ENCODE results near the gene RNASEL.

RNASEL gene

DNA sequence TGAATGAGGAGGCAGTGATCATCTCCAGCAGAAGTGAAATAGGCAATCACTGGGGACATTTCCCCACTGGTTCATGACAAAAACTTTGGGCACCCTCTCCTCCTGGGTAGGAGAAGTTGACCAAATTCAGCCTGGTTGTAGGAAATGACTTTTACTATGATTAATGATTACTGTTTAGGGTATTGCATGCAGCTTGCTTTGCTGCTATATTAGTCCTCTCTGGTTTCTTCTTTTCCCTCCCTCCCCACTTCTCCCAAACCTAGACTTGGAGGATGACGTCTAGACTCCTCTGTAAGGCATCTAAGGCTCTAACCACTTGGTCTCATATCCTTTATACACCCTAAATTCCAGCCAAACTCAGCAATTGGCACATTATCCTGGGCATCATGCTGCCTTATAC lies 18.5 kb upstream of the RNASEL start:
- H3K27me3 ChIP-seq (ENCODE audit: low read depth, low read length) = no peaks in the 10 kb centered on the region
- no peak overlapping the region for H3K4me3 ChIP-seq (ENCODE audit: low read depth in 1 of 2, low read length in 2 of 2)
- peaks cover 0 to 10% of the 10 kb centered on the region in 2 donors for H3K4me1 ChIP-seq (ENCODE audit: control insufficient read depth in 1 of 2, insufficient read depth in 2 of 2, low read length in 2 of 2)
- no peaks in the 10 kb centered on the region for H3K9me3 ChIP-seq (ENCODE audit: control insufficient read depth in 1 of 2, low read length in 2 of 2)
- H3K27ac ChIP-seq (ENCODE audit: low read length) = no peak overlapping the region
- H3K36me3 ChIP-seq (ENCODE audit: control insufficient read depth in 1 of 2, insufficient read depth in 2 of 2, low read length in 2 of 2) = no peaks in the 10 kb centered on the region

DNA sequence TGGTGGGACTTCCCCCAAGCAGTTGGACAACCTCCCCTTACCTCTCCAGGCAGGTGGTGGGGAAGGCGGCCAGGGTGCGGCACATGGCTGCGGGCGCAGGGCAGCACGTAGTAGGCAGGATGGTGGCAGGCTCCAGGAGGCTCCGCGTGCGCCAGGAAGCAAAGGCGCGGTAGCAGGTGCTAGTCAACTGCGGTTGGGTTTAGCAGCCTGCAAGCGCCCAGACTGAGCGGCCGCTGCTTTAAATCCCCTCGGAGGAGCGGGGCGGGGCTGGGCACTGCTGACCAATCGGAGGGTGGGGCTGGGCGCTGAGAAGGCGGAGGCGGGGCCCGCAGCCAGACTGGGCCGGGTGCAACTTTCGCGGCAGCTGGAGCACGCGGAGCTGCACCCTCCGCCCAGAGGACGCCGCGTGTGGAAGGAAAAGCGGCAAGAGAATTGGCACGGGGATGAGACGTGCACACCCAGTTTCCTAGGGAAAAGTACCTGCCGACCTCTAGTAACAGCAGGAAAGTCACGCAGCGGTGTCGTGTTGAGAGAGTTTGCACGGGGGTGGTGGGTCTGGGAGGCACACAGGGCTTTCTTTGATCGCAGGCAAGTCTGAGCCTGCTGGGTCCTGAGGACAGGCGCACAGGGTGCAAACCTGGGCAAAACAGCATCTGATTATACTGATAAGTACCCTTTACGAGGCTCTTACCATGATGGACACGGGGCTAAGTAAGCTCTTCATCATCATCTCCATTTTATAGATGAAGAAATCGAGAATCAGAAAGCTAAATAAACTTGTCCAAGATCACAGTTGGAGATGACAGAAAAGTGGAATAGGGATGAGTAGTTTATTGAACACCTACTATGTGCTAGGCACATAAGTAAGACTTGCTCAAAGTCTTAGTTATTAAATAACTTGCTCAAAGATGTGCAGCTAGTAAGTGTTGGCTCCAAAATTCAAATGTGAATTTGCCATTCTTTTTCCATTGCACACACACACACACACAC lies 15.4 kb upstream of the RNASEL start, which contains the start of gene RGS16:
Gene RGS16 (minus strand): TSS at position 215 of the 990 bp plus-strand sequence. CDS start 130 bp downstream, at position 85.
- Histone ChIP-seq H3K9me3 (ENCODE audit: control insufficient read depth in 1 of 2, low read length in 2 of 2) (no peaks in the 10 kb centered on the region), H3K27me3 (ENCODE audit: low read depth, low read length) (no peaks in the 10 kb centered on the region), H3K36me3 (ENCODE audit: control insufficient read depth in 1 of 2, insufficient read depth in 2 of 2, low read length in 2 of 2) (peaks cover 4 to 8% of the 10 kb centered on the region in 2 donors), H3K4me1 (ENCODE audit: control insufficient read depth in 1 of 2, insufficient read depth in 2 of 2, low read length in 2 of 2) (peaks cover 0 to 20% of the 10 kb centered on the region in 2 donors), H3K4me3 (ENCODE audit: low read depth in 1 of 2, low read length in 2 of 2) (peak within 1 kb of the TSS; percentile 56 to 78), H3K27ac (ENCODE audit: low read length) (peak within 1 kb of the TSS; percentile 2)

DNA sequence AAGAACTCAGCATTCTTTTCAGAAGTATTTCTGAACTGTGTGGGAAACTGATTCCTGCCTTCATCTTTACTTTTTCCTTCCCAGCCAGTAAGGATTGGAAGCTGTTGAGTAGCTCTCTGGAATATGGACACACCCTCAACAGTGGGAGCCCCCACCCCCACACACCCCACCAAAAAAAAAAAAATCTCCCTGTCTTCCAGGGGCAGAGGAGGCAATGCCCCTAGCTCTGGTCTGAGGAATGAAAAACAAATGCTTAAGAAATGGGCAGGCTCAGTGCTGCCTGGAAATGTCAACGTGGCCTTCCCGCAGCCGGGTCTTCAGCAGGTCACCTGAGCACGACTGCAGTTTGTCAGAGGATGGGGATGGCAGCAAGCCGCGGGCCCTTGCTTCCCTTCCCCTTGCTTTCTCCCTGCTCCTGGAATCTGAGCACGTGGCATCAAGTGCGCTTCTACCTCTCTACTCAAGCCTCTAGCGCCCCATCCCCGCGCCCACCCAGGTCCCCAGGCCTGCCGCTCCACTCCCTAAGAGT lies 14.7 kb upstream of the RNASEL start:
- peaks cover 0 to 22% of the 10 kb centered on the region in 2 donors for H3K4me1 ChIP-seq (ENCODE audit: control insufficient read depth in 1 of 2, insufficient read depth in 2 of 2, low read length in 2 of 2)
- H3K9me3 ChIP-seq (ENCODE audit: control insufficient read depth in 1 of 2, low read length in 2 of 2) = no peaks in the 10 kb centered on the region
- peak overlapping the region; percentile 2 for H3K27ac ChIP-seq (ENCODE audit: low read length)
- peak overlapping the region; percentile 56 to 78 for H3K4me3 ChIP-seq (ENCODE audit: low read depth in 1 of 2, low read length in 2 of 2)
- peaks cover 4 to 8% of the 10 kb centered on the region in 2 donors for H3K36me3 ChIP-seq (ENCODE audit: control insufficient read depth in 1 of 2, insufficient read depth in 2 of 2, low read length in 2 of 2)
- no peaks in the 10 kb centered on the region for H3K27me3 ChIP-seq (ENCODE audit: low read depth, low read length)

DNA sequence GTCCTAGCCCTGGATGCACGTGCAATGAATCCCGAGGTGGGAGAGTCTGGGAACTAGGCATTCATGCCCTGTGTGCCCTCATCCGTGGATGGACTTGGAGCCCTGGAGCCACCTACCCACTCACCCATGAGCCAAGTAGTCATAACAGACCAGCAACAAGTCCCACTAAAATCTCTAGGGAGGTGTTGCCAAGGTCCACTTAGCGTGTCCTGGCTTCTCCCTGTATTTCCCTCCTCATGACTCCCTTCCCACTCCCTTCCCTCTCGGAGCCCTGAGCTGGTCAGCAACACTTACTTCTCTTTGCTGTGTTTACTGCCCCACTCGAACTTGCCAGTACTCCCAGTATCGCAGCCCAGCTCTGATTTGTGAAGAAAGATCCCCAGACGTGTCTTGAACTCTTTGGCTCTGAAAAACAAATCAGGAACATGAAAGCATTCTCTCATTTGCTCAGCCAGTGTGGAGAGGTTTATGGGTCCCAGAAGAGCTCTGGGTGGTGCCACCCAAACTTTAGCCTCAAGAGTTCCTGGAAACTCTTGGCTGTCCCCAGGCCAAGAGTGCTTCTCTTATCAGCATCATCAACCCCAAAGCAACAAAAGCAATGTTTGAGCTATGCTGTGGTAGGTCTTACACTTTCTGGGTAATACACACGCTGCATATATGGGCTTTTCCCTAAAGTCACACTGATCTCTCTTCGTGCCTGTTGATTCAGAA lies 14.0 kb upstream of the RNASEL start:
- H3K9me3 ChIP-seq (ENCODE audit: control insufficient read depth in 1 of 2, low read length in 2 of 2) = no peaks in the 10 kb centered on the region
- H3K36me3 ChIP-seq (ENCODE audit: control insufficient read depth in 1 of 2, insufficient read depth in 2 of 2, low read length in 2 of 2) = peaks cover 4 to 8% of the 10 kb centered on the region in 2 donors
- peak overlapping the region; percentile 53 for H3K27ac ChIP-seq (ENCODE audit: low read length)
- H3K27me3 ChIP-seq (ENCODE audit: low read depth, low read length) = no peaks in the 10 kb centered on the region
- H3K4me1 ChIP-seq (ENCODE audit: control insufficient read depth in 1 of 2, insufficient read depth in 2 of 2, low read length in 2 of 2) = peaks cover 0 to 22% of the 10 kb centered on the region in 2 donors
- H3K4me3 ChIP-seq (ENCODE audit: low read depth in 1 of 2, low read length in 2 of 2) = peak overlapping the region; percentile 56 to 78

DNA sequence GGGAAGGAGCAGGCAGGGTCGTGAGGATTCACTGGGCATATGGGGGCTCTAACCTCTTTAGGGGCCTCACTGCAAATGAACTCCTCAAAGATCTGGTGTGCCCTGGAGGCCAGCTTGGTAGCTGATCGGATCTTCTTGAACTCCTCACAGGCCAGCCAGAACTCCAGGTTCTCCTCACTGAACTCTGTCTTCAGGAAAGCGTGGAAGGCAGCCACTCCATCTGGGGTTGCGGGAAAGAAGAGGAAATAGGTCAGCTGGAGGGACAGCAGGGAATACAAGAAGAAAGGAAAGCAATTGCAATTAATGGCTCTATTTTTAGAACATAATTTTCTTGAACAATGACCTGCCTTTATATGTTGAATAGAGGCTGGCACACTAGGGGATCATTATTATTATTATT lies 12.9 kb upstream of the RNASEL start:
- H3K9me3 ChIP-seq (ENCODE audit: control insufficient read depth in 1 of 2, low read length in 2 of 2) = no peaks in the 10 kb centered on the region
- H3K36me3 ChIP-seq (ENCODE audit: control insufficient read depth in 1 of 2, insufficient read depth in 2 of 2, low read length in 2 of 2) = peaks cover 4 to 8% of the 10 kb centered on the region in 2 donors
- H3K4me1 ChIP-seq (ENCODE audit: control insufficient read depth in 1 of 2, insufficient read depth in 2 of 2, low read length in 2 of 2) = peaks cover 0 to 22% of the 10 kb centered on the region in 2 donors
- H3K27me3 ChIP-seq (ENCODE audit: low read depth, low read length) = no peaks in the 10 kb centered on the region
- H3K4me3 ChIP-seq (ENCODE audit: low read depth in 1 of 2, low read length in 2 of 2) = peak overlapping the region; percentile 56 to 78
- H3K27ac ChIP-seq (ENCODE audit: low read length) = peak overlapping the region; percentile 53

DNA sequence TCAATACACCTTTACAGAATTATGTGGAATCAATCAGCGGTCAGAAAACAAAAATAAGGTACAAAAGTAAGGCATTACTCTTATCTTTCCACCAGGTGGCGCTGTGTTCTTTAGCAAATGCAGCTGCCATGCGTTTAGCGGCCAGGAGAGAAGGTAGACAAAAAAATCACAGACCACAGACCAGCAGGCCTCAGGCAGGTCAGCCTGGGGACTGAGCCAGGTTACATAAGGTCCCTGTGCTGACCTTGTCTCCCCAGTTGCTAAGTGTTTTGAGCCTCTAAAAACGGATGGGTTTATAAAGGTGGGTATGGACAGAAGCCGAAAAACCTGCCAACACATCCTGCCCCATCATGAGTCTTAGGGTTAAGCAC lies 12.3 kb upstream of the RNASEL start:
- peaks cover 4 to 8% of the 10 kb centered on the region in 2 donors for H3K36me3 ChIP-seq (ENCODE audit: control insufficient read depth in 1 of 2, insufficient read depth in 2 of 2, low read length in 2 of 2)
- no peaks in the 10 kb centered on the region for H3K27me3 ChIP-seq (ENCODE audit: low read depth, low read length)
- H3K9me3 ChIP-seq (ENCODE audit: control insufficient read depth in 1 of 2, low read length in 2 of 2) = no peaks in the 10 kb centered on the region
- H3K27ac ChIP-seq (ENCODE audit: low read length) = peak overlapping the region; percentile 53
- H3K4me3 ChIP-seq (ENCODE audit: low read depth in 1 of 2, low read length in 2 of 2) = peak overlapping the region; percentile 56 to 78
- H3K4me1 ChIP-seq (ENCODE audit: control insufficient read depth in 1 of 2, insufficient read depth in 2 of 2, low read length in 2 of 2) = peaks cover 0 to 22% of the 10 kb centered on the region in 2 donors

DNA sequence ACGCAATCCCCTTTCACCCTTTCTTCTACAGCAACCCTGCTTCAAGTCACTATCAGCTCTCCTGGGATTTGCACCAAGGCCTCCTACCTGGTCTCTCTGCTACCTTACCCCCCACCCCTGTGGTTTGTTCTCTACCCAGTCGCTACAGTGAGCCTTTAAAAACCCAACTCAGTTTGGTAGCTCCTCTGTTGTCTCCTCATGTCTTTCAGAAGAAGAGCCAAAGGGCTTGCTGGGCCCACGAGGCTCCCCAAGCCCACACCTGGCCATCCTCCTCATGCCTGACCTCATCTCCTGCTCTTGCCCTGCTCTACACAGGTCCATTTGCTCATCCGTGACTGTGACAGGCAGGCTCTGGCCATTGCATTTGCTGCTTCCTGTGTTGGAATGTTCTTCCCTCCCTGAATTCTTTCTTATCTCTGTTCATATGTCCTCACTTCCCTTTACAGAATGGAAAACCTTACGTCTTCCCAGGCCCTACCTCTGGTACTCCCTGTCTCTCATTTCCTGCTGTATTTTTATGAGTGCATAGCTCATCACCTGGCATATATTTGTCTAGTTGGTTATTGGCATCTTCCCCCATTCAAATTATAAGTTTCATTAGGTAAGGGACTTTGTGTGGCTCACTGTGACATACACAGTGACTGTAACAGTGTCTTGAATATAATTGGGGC lies 11.8 kb upstream of the RNASEL start:
- Histone ChIP-seq H3K9me3 (ENCODE audit: control insufficient read depth in 1 of 2, low read length in 2 of 2) (no peaks in the 10 kb centered on the region), H3K4me3 (ENCODE audit: low read depth in 1 of 2, low read length in 2 of 2) (peak overlapping the region in 1 of 2 donors; percentile 78), H3K27ac (ENCODE audit: low read length) (no peak overlapping the region), H3K4me1 (ENCODE audit: control insufficient read depth in 1 of 2, insufficient read depth in 2 of 2, low read length in 2 of 2) (peaks cover 0 to 22% of the 10 kb centered on the region in 2 donors), H3K36me3 (ENCODE audit: control insufficient read depth in 1 of 2, insufficient read depth in 2 of 2, low read length in 2 of 2) (peaks cover 4 to 8% of the 10 kb centered on the region in 2 donors), H3K27me3 (ENCODE audit: low read depth, low read length) (no peaks in the 10 kb centered on the region)

DNA sequence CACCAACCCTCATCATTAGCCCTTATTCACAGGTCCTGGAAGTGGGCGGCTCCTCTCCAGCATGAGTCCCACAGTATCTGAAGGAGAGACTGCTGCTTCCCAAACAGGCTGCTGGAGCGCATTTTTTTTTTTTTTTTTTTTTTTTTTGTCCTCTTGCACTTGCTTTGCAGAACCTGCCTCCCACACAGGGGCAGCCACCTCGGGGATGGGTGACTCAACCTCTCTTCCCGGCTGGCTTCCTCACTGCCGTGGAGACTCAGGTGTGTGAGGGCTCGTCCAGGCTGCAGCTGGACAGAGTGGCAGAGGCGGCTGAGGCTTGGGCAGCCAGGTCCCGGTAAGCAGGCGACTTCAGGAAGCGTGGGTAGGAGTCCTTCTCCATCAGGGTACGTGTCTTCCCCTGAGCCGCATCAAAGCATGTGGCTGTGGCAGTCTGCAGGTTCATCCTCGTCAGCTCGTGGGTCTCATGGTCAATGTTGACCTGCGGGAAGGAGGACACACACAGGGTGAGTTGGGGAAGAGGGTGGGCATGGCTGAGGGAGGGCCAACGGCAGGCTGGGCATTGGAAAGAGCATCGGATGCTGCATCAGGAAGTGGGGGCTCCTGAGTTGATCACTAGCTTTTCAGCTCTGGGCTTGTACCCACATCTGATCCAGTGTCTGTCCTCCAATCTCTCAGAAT lies 11.1 kb upstream of the RNASEL start:
- Histone ChIP-seq H3K4me3 (ENCODE audit: low read depth in 1 of 2, low read length in 2 of 2) (peak overlapping the region in 1 of 2 donors; percentile 78), H3K27ac (ENCODE audit: low read length) (no peak overlapping the region), H3K4me1 (ENCODE audit: control insufficient read depth in 1 of 2, insufficient read depth in 2 of 2, low read length in 2 of 2) (peaks cover 0 to 22% of the 10 kb centered on the region in 2 donors)

DNA sequence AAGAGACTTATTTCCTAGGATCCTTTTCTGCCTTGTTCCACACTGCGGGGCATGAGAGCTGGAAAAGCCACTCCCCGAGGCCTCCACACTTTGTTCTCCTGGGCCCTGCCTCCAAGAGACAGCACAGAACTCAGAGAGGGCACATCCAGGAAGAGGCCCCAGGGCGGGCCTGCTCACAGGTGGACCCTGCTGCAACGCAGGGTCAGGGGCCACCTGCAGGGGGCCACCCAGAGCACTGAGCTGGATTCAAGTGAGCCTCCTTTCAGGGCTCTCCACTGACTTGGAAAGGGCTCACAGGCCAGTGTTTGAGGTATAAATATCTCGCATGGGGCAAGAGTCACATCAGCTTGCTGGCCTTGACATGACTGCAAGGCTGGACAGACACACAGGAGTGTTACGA lies 10.3 kb upstream of the RNASEL start:
- no peak overlapping the region for H3K27ac ChIP-seq (ENCODE audit: low read length)
- peaks cover 4 to 8% of the 10 kb centered on the region in 2 donors for H3K36me3 ChIP-seq (ENCODE audit: control insufficient read depth in 1 of 2, insufficient read depth in 2 of 2, low read length in 2 of 2)
- H3K4me1 ChIP-seq (ENCODE audit: control insufficient read depth in 1 of 2, insufficient read depth in 2 of 2, low read length in 2 of 2) = peaks cover 0 to 18% of the 10 kb centered on the region in 2 donors
- no peaks in the 10 kb centered on the region for H3K27me3 ChIP-seq (ENCODE audit: low read depth, low read length)
- H3K4me3 ChIP-seq (ENCODE audit: low read depth in 1 of 2, low read length in 2 of 2) = no peak overlapping the region
- H3K9me3 ChIP-seq (ENCODE audit: control insufficient read depth in 1 of 2, low read length in 2 of 2) = no peaks in the 10 kb centered on the region

More for the DNA sequence above, 11.1 kb upstream of the RNASEL start:
- H3K27me3 ChIP-seq (ENCODE audit: low read depth, low read length) = no peaks in the 10 kb centered on the region
- peaks cover 4 to 8% of the 10 kb centered on the region in 2 donors for H3K36me3 ChIP-seq (ENCODE audit: control insufficient read depth in 1 of 2, insufficient read depth in 2 of 2, low read length in 2 of 2)
- H3K9me3 ChIP-seq (ENCODE audit: control insufficient read depth in 1 of 2, low read length in 2 of 2) = no peaks in the 10 kb centered on the region

DNA sequence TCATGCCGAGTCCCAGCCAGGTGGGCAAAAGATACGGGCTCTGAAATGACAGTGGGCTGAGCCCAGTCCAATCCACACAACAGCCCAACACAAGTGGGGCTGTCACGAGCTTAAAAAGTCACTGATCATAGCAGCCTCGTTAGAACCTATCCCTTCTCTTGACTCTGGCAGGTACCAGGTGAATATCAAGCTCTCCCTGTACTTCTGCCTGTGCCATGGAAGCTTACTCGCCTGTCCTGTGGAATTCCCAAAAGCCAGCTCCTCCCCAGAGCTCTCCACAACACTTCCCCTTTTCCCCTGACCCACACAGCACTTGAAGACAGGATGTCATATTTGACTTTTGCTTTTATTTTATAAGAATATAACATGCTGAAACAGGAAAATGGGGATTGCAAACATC lies 9.2 kb upstream of the RNASEL start:
- Histone ChIP-seq H3K4me1 (ENCODE audit: control insufficient read depth in 1 of 2, insufficient read depth in 2 of 2, low read length in 2 of 2) (peaks cover 0 to 12% of the 10 kb centered on the region in 2 donors), H3K27ac (ENCODE audit: low read length) (no peak overlapping the region), H3K27me3 (ENCODE audit: low read depth, low read length) (no peaks in the 10 kb centered on the region), H3K9me3 (ENCODE audit: control insufficient read depth in 1 of 2, low read length in 2 of 2) (no peaks in the 10 kb centered on the region), H3K36me3 (ENCODE audit: control insufficient read depth in 1 of 2, insufficient read depth in 2 of 2, low read length in 2 of 2) (peaks cover 4 to 8% of the 10 kb centered on the region in 2 donors), H3K4me3 (ENCODE audit: low read depth in 1 of 2, low read length in 2 of 2) (no peak overlapping the region)
